IPS-18c (cell line): Measurements from ENCODE around the gene ACOX1.

Source experiments
- H3K4me3 ChIP-seq: 2 replicates; pipeline ENCODE4 v1.7.0; 2013; ENCODE audit warnings: low read depth, mild to moderate bottlenecking, low read length, moderate library complexity; ENCODE audit not compliant: insufficient read depth
- H3K9me3 ChIP-seq: one replicate; pipeline ENCODE4 v1.6.1; 2013; ENCODE audit warnings: mild to moderate bottlenecking, low read length, moderate library complexity; ENCODE audit not compliant: control insufficient read depth, insufficient read depth

Gene ACOX1

GRCh38 chr17:75904749-75905521 lies 74.0 kb downstream of the ACOX1 start, which contains the start of gene MRPL38:
TSS of gene MRPL38 (minus strand) at chr17:75904884. CDS start at chr17:75904875, 9 bp downstream.
- H3K4me3 ChIP-seq = peak within 1 kb of the TSS; percentile 87
- no peaks in the 10 kb centered on the region for H3K9me3 ChIP-seq

GRCh38 chr17:75902406-75902805 lies 76.6 kb downstream of the ACOX1 start:
- Histone ChIP-seq H3K9me3 (peaks cover 3% of the 10 kb centered on the region), H3K4me3 (no peak overlapping the region)

- H3K4me3 ChIP-seq = no peak overlapping the region
- H3K9me3 ChIP-seq = peaks cover 3% of the 10 kb centered on the region
Observed at GRCh38 chr17:75901727-75902126, 77.2 kb downstream of the ACOX1 start.

GRCh38 chr17:75900691-75901533 lies 78.1 kb downstream of the ACOX1 start:
- Histone ChIP-seq H3K9me3 (peaks cover 3% of the 10 kb centered on the region), H3K4me3 (no peak overlapping the region)

GRCh38 chr17:75899767-75900468 lies 79.0 kb downstream of the ACOX1 start:
- H3K4me3 ChIP-seq = no peak overlapping the region
- H3K9me3 ChIP-seq = peaks cover 3% of the 10 kb centered on the region

GRCh38 chr17:75899353-75899752 lies 79.6 kb downstream of the ACOX1 start:
- H3K4me3 ChIP-seq = no peak overlapping the region
- peaks cover 3% of the 10 kb centered on the region for H3K9me3 ChIP-seq

- Histone ChIP-seq H3K9me3 (peaks cover 3% of the 10 kb centered on the region), H3K4me3 (no peak overlapping the region)
Observed at GRCh38 chr17:75898791-75899190, 80.2 kb downstream of the ACOX1 start.

- H3K4me3 ChIP-seq = no peak overlapping the region; the same call in 1 of the 2 replicates
- H3K9me3 ChIP-seq = peaks cover 3% of the 10 kb centered on the region
Observed at GRCh38 chr17:75898065-75898464, 80.9 kb downstream of the ACOX1 start.

- H3K9me3 ChIP-seq = peaks cover 3% of the 10 kb centered on the region
- peak overlapping the region; percentile 89; the same call in 1 of the 2 replicates for H3K4me3 ChIP-seq
Observed at GRCh38 chr17:75897160-75898019, 81.6 kb downstream of the ACOX1 start.

GRCh38 chr17:75896415-75897159 lies 82.4 kb downstream of the ACOX1 start, which contains the start of gene TRIM65:
TSS of gene TRIM65 (minus strand) at chr17:75896951. CDS start at chr17:75896937, 14 bp downstream.
- H3K4me3 ChIP-seq = peak within 1 kb of the TSS; percentile 89
- peaks cover 3% of the 10 kb centered on the region for H3K9me3 ChIP-seq

GRCh38 chr17:75895370-75896155 lies 83.4 kb downstream of the ACOX1 start:
- Histone ChIP-seq H3K4me3 (peak overlapping the region; percentile 49), H3K9me3 (peaks cover 3% of the 10 kb centered on the region)

- no peak overlapping the region; the same call in 1 of the 2 replicates for H3K4me3 ChIP-seq
Observed at GRCh38 chr17:75894049-75894733, 84.8 kb downstream of the ACOX1 start.

GRCh38 chr17:75893305-75894048 lies 85.5 kb downstream of the ACOX1 start:
- H3K9me3 ChIP-seq = no peaks in the 10 kb centered on the region
- no peak overlapping the region for H3K4me3 ChIP-seq

More at GRCh38 chr17:75894049-75894733, 84.8 kb downstream of the ACOX1 start:
- peaks cover under 1% of the 10 kb centered on the region for H3K9me3 ChIP-seq

- Histone ChIP-seq H3K9me3 (no peaks in the 10 kb centered on the region), H3K4me3 (no peak overlapping the region)
Observed at GRCh38 chr17:75892556-75893224, 86.3 kb downstream of the ACOX1 start.
